Measurements from ENCODE around the gene JADE2. TPM values are rescaled to one million over a fixed set of nuclear protein-coding genes. Genes with fewer than 3 reads are reported as not detected.

Gene JADE2
- total RNA-seq, 4 donors from 2014 or later, result 35.5 to 68.1 (median 59.0) TPM

- intact Hi-C loops (cut with DNase I; ENCODE audit: low total_unique reads), result no loop called here
- TF ChIP-seq POLR2A (IDR thresholded peaks at IDR 0.05), result no peak
- no peak for TF ChIP-seq CTCF (IDR thresholded peaks at IDR 0.05)
- DNase-seq (ENCODE audit: low spot score in 2 of 2), result peak in 1 of 2 donors; percentile 90
- no peak overlapping the region for H3K4me3 ChIP-seq (ENCODE audit: low read depth, poor library complexity, severe bottlenecking)
- 26 to 42% methylated on average over 9 to 10 of the region's 10 CpGs for WGBS, 2 donors
Observed at GRCh38 chr5:134506054-134507039, 19.1 kb upstream of the JADE2 start.

GRCh38 chr5:134507452-134507851 is 18.0 kb upstream of the JADE2 start:
- H3K4me3 ChIP-seq (ENCODE audit: low read depth, poor library complexity, severe bottlenecking), result no peak overlapping the region
- intact Hi-C loops (cut with DNase I; ENCODE audit: low total_unique reads), result no loop called here
- no peak for TF ChIP-seq CTCF (IDR thresholded peaks at IDR 0.05)
- TF ChIP-seq POLR2A (IDR thresholded peaks at IDR 0.05), result no peak
- WGBS, 2 donors, result 85 to 89% methylated on average over 6 of the region's 6 CpGs
- no peak for DNase-seq (ENCODE audit: low spot score in 2 of 2)

- 94 to 97% methylated on average over 8 of the region's 8 CpGs for WGBS, 2 donors
- no peak for DNase-seq (ENCODE audit: low spot score in 2 of 2)
- intact Hi-C loops (cut with DNase I; ENCODE audit: low total_unique reads), result no loop called here
- TF ChIP-seq CTCF (IDR thresholded peaks at IDR 0.05) (no peak), POLR2A (IDR thresholded peaks at IDR 0.05) (no peak)
- no peak overlapping the region for H3K4me3 ChIP-seq (ENCODE audit: low read depth, poor library complexity, severe bottlenecking)
Observed at GRCh38 chr5:134508521-134509195, 16.8 kb upstream of the JADE2 start.

GRCh38 chr5:134509308-134510040 is 16.0 kb upstream of the JADE2 start:
- H3K4me3 ChIP-seq (ENCODE audit: low read depth, poor library complexity, severe bottlenecking), result no peak overlapping the region
- DNase-seq (ENCODE audit: low spot score in 2 of 2), result no peak
- intact Hi-C loops (cut with DNase I; ENCODE audit: low total_unique reads), result no loop called here
- WGBS, 2 donors, result 90% methylated on average over 13 of the region's 13 CpGs
- TF ChIP-seq POLR2A (IDR thresholded peaks at IDR 0.05), result no peak
- no peak for TF ChIP-seq CTCF (IDR thresholded peaks at IDR 0.05)

- H3K4me3 ChIP-seq (ENCODE audit: low read depth, poor library complexity, severe bottlenecking), result no peak overlapping the region
- TF ChIP-seq CTCF (IDR thresholded peaks at IDR 0.05) (no peak), POLR2A (IDR thresholded peaks at IDR 0.05) (no peak)
- DNase-seq (ENCODE audit: low spot score in 2 of 2), result no peak
- 57 to 65% methylated on average over 9 of the region's 9 CpGs for WGBS, 2 donors
- intact Hi-C loops (cut with DNase I; ENCODE audit: low total_unique reads), result no loop called here
Observed at GRCh38 chr5:134510970-134511795, 14.3 kb upstream of the JADE2 start.
